ENCODE data around the gene DDX20.

DDX20 gene

GRCh38 chr1:111811891-111812290 is 56.2 kb downstream of the DDX20 start:
- in situ Hi-C loops (cut with MboI; ENCODE audit: low sequenced_read_pairs, unreplicated experiment), result no loop called here
- TF ChIP-seq CTCF (IDR thresholded peaks at IDR 0.05; ENCODE audit: borderline replicate concordance, control extremely low read depth, extremely low read depth, insufficient read depth, missing control alignments), result no peak
- DNase-seq (ENCODE audit: low spot score), result no peak

DNA sequence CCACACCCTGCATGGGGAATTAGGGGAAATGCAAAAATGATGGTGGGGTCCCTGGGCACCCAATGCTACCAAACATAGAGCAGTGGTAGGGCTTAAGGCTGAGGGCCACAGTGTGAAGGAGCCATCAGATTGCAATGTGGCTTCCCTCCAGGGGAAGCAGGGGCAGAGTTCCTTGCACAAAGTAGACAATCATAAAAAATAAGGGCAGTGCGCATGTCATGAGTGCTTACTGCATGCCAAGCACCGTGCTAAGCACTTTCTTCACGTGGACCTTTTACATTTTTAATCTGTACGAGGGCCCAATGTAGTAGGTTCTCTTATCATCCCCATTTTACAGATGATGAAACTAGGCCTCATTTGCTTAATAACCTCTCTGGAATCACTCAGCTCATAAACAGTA is 56.6 kb downstream of the DDX20 start:
- no peak for DNase-seq (ENCODE audit: low spot score)
- no peak for TF ChIP-seq CTCF (IDR thresholded peaks at IDR 0.05; ENCODE audit: borderline replicate concordance, control extremely low read depth, extremely low read depth, insufficient read depth, missing control alignments)
- in situ Hi-C loops (cut with MboI; ENCODE audit: low sequenced_read_pairs, unreplicated experiment), result no loop called here

- in situ Hi-C loops (cut with MboI; ENCODE audit: low sequenced_read_pairs, unreplicated experiment), result no loop called here
- DNase-seq (ENCODE audit: low spot score), result no peak
- TF ChIP-seq CTCF (IDR thresholded peaks at IDR 0.05; ENCODE audit: borderline replicate concordance, control extremely low read depth, extremely low read depth, insufficient read depth, missing control alignments), result no peak
These were observed 58.0 kb downstream of the DDX20 start for GRCh38 chr1:111813440-111814304.

DNA sequence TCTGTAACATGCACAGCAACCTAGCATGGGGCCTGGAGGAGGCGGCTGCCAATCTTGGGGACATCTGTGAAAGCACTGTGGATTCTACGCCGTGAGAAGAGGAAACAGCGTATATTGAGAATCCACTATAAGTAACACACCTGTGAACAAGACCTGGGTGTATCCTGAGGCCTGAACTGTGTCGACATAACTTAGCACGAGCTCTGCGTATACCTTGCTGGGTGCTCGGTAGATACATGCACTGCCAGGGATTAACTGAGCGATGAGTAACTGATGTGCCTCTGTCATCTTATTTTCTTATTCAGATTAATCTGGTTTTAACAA is 58.6 kb downstream of the DDX20 start:
- in situ Hi-C loops (cut with MboI; ENCODE audit: low sequenced_read_pairs, unreplicated experiment), result no loop called here
- no peak for DNase-seq (ENCODE audit: low spot score)
- TF ChIP-seq CTCF (IDR thresholded peaks at IDR 0.05; ENCODE audit: borderline replicate concordance, control extremely low read depth, extremely low read depth, insufficient read depth, missing control alignments), result no peak

DNA sequence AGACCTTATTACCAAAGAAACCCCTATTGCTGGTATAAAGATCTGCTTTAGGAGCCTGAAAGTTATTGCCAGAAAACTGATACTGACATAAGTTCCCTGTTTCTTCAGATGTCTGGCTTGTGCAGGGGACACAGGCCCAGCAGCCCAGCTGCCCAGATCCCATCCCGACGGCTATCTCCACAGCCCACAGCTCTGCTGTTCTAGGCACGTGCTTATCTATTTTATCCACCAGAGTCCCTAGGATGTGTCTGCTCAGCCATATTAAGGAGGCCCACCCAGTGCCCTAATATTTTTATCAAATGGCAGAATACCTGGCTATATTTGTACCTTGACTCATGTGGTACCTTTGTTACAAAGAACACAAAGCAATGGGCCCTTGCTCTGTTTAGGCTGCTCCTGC is 58.9 kb downstream of the DDX20 start:
- in situ Hi-C loops (cut with MboI; ENCODE audit: low sequenced_read_pairs, unreplicated experiment), result no loop called here
- no peak for DNase-seq (ENCODE audit: low spot score)
- TF ChIP-seq CTCF (IDR thresholded peaks at IDR 0.05; ENCODE audit: borderline replicate concordance, control extremely low read depth, extremely low read depth, insufficient read depth, missing control alignments), result no peak

All from GM13976 (cell line).